ENCODE measurements around the gene APOL2. TPM values are rescaled to one million over a fixed set of nuclear protein-coding genes. Genes with fewer than 3 reads are reported as not detected.

APOL2 gene
- total and polyA plus RNA-seq, 10 of the 15 experiments (the other 5 are each of a cell fraction or from before 2014, with no cell fraction given): 4.4 to 39.9 (median 25.0) TPM

DNA sequence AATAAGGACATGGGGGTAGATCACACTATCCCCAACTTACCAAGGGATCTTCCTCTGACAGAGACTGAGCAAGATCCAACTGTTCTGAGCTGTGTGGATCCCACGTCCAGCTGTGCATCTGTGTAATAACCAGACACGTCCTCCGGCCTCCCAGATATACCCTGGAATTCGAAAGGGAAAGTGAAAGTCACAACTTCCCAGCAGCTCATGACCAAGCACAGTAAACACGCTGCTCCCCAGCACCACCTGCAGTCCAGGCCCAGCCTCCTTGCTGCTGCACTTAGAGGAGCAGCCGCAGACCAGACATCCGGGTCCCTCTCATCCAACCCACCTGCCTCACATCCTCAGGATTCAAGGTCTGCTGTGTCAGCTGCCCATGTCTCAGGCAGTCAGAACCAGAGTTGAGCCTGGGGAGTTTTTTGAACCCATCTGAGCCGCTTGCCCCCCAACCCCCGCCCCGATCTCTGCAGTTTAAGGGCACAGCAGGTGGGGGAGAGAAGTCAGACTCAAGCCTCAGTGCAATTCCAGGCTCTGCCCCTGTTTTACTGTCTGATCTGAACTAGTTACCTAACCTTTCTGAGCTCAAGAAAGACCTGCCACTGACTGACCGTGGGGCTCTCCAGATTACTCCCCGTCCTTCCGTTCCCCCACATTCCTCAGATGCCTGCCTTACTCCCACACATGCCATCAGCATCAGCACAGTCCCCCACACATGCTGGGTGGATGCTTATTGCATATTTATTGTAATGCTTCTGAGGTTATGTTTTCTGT is at the start of gene APOL2 (continued):
- TF ChIP-seq, protein P1, sequence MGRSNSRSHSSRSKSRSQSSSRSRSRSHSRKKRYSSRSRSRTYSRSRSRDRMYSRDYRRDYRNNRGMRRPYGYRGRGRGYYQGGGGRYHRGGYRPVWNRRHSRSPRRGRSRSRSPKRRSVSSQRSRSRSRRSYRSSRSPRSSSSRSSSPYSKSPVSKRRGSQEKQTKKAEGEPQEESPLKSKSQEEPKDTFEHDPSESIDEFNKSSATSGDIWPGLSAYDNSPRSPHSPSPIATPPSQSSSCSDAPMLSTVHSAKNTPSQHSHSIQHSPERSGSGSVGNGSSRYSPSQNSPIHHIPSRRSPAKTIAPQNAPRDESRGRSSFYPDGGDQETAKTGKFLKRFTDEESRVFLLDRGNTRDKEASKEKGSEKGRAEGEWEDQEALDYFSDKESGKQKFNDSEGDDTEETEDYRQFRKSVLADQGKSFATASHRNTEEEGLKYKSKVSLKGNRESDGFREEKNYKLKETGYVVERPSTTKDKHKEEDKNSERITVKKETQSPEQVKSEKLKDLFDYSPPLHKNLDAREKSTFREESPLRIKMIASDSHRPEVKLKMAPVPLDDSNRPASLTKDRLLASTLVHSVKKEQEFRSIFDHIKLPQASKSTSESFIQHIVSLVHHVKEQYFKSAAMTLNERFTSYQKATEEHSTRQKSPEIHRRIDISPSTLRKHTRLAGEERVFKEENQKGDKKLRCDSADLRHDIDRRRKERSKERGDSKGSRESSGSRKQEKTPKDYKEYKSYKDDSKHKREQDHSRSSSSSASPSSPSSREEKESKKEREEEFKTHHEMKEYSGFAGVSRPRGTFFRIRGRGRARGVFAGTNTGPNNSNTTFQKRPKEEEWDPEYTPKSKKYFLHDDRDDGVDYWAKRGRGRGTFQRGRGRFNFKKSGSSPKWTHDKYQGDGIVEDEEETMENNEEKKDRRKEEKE (IDR thresholded peaks at IDR 0.05): no peak
- TF ChIP-seq NFYA (IDR thresholded peaks at IDR 0.05; ENCODE audit: borderline replicate concordance, low read depth, low read length) (no peak), EED (IDR thresholded peaks at IDR 0.05; ENCODE audit: low read depth) (peak; percentile 79), POLR2AphosphoS2 (IDR thresholded peaks at IDR 0.05; ENCODE audit: low read depth, low read length) (0 out of 2 replicates have a peak, but pooled peaks have one; percentile 51), SIN3A (IDR thresholded peaks at IDR 0.05; ENCODE audit: low read depth, low read length) (peak; percentile 70), TCF7 (IDR thresholded peaks at IDR 0.05; ENCODE audit: borderline replicate concordance) (no peak), ZNF622 (IDR thresholded peaks at IDR 0.05) (no peak), MTA2 (IDR thresholded peaks at IDR 0.05; ENCODE audit: low read depth) (no peak), MYB (IDR thresholded peaks at IDR 0.05; ENCODE audit: borderline replicate concordance, low read depth, low read length) (no peak), SUZ12 (IDR thresholded peaks at IDR 0.05; ENCODE audit: unreplicated experiment) (no peak), WRNIP1 (IDR thresholded peaks at IDR 0.05; ENCODE audit: borderline replicate concordance, low read depth, low read length) (0 out of 2 replicates have a peak, but pooled peaks have one; percentile 31), CREM (IDR thresholded peaks at IDR 0.05; ENCODE audit: low read depth) (peak; percentile 50; the same call in 1 of the 2 replicates), RBBP5 (conservative IDR thresholded peaks at IDR 0.05) (no peak), FOXM1 (IDR thresholded peaks at IDR 0.05; ENCODE audit: low read depth, low read length) (no peak), CHD2 (IDR thresholded peaks at IDR 0.05; ENCODE audit: borderline replicate concordance, low read depth, low read length) (peak; percentile 61; the same call in 1 of the 2 replicates), JUND (IDR thresholded peaks at IDR 0.05; ENCODE audit: low read depth, low read length) (no peak)
- TF ChIP-seq, protein P2, sequence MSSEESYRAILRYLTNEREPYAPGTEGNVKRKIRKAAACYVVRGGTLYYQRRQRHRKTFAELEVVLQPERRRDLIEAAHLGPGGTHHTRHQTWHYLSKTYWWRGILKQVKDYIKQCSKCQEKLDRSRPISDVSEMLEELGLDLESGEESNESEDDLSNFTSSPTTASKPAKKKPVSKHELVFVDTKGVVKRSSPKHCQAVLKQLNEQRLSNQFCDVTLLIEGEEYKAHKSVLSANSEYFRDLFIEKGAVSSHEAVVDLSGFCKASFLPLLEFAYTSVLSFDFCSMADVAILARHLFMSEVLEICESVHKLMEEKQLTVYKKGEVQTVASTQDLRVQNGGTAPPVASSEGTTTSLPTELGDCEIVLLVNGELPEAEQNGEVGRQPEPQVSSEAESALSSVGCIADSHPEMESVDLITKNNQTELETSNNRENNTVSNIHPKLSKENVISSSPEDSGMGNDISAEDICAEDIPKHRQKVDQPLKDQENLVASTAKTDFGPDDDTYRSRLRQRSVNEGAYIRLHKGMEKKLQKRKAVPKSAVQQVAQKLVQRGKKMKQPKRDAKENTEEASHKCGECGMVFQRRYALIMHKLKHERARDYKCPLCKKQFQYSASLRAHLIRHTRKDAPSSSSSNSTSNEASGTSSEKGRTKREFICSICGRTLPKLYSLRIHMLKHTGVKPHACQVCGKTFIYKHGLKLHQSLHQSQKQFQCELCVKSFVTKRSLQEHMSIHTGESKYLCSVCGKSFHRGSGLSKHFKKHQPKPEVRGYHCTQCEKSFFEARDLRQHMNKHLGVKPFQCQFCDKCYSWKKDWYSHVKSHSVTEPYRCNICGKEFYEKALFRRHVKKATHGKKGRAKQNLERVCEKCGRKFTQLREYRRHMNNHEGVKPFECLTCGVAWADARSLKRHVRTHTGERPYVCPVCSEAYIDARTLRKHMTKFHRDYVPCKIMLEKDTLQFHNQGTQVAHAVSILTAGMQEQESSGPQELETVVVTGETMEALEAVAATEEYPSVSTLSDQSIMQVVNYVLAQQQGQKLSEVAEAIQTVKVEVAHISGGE (CRISPR knock-in tag; IDR thresholded peaks at IDR 0.05): no peak
- TF ChIP-seq, protein P3, sequence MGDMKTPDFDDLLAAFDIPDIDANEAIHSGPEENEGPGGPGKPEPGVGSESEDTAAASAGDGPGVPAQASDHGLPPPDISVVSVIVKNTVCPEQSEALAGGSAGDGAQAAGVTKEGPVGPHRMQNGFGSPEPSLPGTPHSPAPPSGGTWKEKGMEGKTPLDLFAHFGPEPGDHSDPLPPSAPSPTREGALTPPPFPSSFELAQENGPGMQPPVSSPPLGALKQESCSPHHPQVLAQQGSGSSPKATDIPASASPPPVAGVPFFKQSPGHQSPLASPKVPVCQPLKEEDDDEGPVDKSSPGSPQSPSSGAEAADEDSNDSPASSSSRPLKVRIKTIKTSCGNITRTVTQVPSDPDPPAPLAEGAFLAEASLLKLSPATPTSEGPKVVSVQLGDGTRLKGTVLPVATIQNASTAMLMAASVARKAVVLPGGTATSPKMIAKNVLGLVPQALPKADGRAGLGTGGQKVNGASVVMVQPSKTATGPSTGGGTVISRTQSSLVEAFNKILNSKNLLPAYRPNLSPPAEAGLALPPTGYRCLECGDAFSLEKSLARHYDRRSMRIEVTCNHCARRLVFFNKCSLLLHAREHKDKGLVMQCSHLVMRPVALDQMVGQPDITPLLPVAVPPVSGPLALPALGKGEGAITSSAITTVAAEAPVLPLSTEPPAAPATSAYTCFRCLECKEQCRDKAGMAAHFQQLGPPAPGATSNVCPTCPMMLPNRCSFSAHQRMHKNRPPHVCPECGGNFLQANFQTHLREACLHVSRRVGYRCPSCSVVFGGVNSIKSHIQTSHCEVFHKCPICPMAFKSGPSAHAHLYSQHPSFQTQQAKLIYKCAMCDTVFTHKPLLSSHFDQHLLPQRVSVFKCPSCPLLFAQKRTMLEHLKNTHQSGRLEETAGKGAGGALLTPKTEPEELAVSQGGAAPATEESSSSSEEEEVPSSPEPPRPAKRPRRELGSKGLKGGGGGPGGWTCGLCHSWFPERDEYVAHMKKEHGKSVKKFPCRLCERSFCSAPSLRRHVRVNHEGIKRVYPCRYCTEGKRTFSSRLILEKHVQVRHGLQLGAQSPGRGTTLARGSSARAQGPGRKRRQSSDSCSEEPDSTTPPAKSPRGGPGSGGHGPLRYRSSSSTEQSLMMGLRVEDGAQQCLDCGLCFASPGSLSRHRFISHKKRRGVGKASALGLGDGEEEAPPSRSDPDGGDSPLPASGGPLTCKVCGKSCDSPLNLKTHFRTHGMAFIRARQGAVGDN (IDR thresholded peaks at IDR 0.05): peak; percentile 79
